ENCODE results near the gene PRELID1. TPM values are rescaled to one million over a fixed set of nuclear protein-coding genes. Genes with fewer than 3 reads are reported as not detected.
"Not testable (repeated sequence)": the region's sequence is repeated elsewhere in the genome, so short reads cannot be mapped to it uniquely, and the experiment has no call there.

PRELID1 gene
- total RNA-seq, 1 donor: 82.2 TPM

GRCh38 chr5:177339107-177339638 is 35.6 kb downstream of the PRELID1 start:
- Histone ChIP-seq H4K20me1 (ENCODE audit: insufficient read depth, low read length) (peaks cover 17% of the 10 kb centered on the region), H3K36me3 (ENCODE audit: insufficient read depth, low read length) (peaks cover 39% of the 10 kb centered on the region), H3K4me1 (ENCODE audit: insufficient read depth, low read length) (no peaks in the 10 kb centered on the region), H3K27ac (ENCODE audit: low read depth, low read length) (no peak overlapping the region), H3K27me3 (ENCODE audit: insufficient read depth, low read length) (no peaks in the 10 kb centered on the region), H3K4me3 (ENCODE audit: insufficient read depth, low read length) (no peak overlapping the region), H2AFZ (ENCODE audit: low read length) (no peak overlapping the region), H3K79me2 (ENCODE audit: insufficient read depth, low read length) (peaks cover 44% of the 10 kb centered on the region), H3K9me3 (ENCODE audit: low read depth, low read length) (no peaks in the 10 kb centered on the region), H3K4me2 (ENCODE audit: insufficient read depth, low read length) (no peak overlapping the region)
- peak; percentile 39 for DNase-seq (ENCODE audit: insufficient read length, low spot score, missing footprints)
- TF ChIP-seq, protein P1, sequence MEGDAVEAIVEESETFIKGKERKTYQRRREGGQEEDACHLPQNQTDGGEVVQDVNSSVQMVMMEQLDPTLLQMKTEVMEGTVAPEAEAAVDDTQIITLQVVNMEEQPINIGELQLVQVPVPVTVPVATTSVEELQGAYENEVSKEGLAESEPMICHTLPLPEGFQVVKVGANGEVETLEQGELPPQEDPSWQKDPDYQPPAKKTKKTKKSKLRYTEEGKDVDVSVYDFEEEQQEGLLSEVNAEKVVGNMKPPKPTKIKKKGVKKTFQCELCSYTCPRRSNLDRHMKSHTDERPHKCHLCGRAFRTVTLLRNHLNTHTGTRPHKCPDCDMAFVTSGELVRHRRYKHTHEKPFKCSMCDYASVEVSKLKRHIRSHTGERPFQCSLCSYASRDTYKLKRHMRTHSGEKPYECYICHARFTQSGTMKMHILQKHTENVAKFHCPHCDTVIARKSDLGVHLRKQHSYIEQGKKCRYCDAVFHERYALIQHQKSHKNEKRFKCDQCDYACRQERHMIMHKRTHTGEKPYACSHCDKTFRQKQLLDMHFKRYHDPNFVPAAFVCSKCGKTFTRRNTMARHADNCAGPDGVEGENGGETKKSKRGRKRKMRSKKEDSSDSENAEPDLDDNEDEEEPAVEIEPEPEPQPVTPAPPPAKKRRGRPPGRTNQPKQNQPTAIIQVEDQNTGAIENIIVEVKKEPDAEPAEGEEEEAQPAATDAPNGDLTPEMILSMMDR (IDR thresholded peaks at IDR 0.05; ENCODE audit: extremely low read depth, low read depth, low read length): no peak

DNA sequence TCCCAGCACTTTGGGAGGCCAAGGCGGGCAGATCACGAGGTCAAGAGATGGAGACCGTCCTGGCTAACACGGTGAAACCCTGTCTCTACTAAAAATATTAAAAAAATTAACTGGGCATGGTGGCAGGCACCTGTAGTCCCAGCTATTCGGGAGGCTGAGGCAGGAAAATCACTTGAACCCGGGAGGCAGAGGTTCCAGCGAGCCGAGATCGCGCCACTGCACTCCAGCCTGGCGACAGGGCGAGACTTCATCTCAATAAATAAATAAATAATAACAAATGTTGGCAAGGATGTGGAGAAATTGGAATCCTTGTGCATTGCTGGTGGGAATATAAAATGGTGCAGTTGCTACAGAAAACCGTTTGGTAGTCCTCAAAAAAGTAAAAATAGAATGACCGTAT is 39.4 kb downstream of the PRELID1 start:
- H4K20me1 ChIP-seq (ENCODE audit: insufficient read depth, low read length): peaks cover 18% of the 10 kb centered on the region
- not testable (repeated sequence) for DNase-seq (ENCODE audit: insufficient read length, low spot score, missing footprints); H2AFZ ChIP-seq (ENCODE audit: low read length); H3K4me1 ChIP-seq (ENCODE audit: insufficient read depth, low read length); H3K4me2 ChIP-seq (ENCODE audit: insufficient read depth, low read length); H3K4me3 ChIP-seq (ENCODE audit: insufficient read depth, low read length); H3K27ac ChIP-seq (ENCODE audit: low read depth, low read length); H3K27me3 ChIP-seq (ENCODE audit: insufficient read depth, low read length); H3K9me3 ChIP-seq (ENCODE audit: low read depth, low read length)
- peaks cover 79% of the 10 kb centered on the region for H3K79me2 ChIP-seq (ENCODE audit: insufficient read depth, low read length)
- peaks cover 12% of the 10 kb centered on the region for H3K36me3 ChIP-seq (ENCODE audit: insufficient read depth, low read length)

GRCh38 chr5:177343777-177344176 is 40.2 kb downstream of the PRELID1 start:
- TF ChIP-seq, protein P1 (IDR thresholded peaks at IDR 0.05; ENCODE audit: extremely low read depth, low read depth, low read length): no peak
- Histone ChIP-seq H2AFZ (ENCODE audit: low read length) (no peak overlapping the region), H3K27ac (ENCODE audit: low read depth, low read length) (no peak overlapping the region), H3K36me3 (ENCODE audit: insufficient read depth, low read length) (peaks cover 12% of the 10 kb centered on the region), H3K4me3 (ENCODE audit: insufficient read depth, low read length) (no peak overlapping the region), H3K4me2 (ENCODE audit: insufficient read depth, low read length) (no peak overlapping the region), H3K4me1 (ENCODE audit: insufficient read depth, low read length) (no peaks in the 10 kb centered on the region), H4K20me1 (ENCODE audit: insufficient read depth, low read length) (peaks cover 18% of the 10 kb centered on the region), H3K9me3 (ENCODE audit: low read depth, low read length) (no peaks in the 10 kb centered on the region), H3K27me3 (ENCODE audit: insufficient read depth, low read length) (no peaks in the 10 kb centered on the region), H3K79me2 (ENCODE audit: insufficient read depth, low read length) (peaks cover 79% of the 10 kb centered on the region)
- DNase-seq (ENCODE audit: insufficient read length, low spot score, missing footprints): no peak

DNA sequence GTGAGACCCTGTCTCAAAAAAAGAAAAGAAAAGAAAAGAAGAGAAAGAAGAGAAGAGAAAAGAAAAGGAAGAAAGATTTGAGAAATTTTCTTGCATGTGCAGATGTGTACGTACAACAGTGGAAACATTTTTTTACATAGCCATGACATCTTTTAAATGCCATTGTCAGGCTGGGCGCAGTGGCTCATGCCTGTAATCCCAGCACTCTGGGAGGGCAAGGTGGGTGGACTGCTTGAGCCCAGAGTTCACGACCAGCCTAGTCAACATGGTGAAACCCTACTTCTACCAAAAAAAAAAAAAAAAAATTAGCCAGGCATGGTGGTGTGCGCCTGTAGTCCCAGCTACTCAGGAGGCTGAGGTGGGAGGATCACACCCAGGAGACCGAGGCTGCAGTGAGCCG is 41.3 kb downstream of the PRELID1 start:
- Histone ChIP-seq H3K4me2 (ENCODE audit: insufficient read depth, low read length) (no peak overlapping the region), H3K36me3 (ENCODE audit: insufficient read depth, low read length) (peaks cover 14% of the 10 kb centered on the region), H3K27me3 (ENCODE audit: insufficient read depth, low read length) (no peaks in the 10 kb centered on the region), H3K9me3 (ENCODE audit: low read depth, low read length) (no peaks in the 10 kb centered on the region), H3K4me1 (ENCODE audit: insufficient read depth, low read length) (peaks cover 3% of the 10 kb centered on the region), H4K20me1 (ENCODE audit: insufficient read depth, low read length) (peaks cover 10% of the 10 kb centered on the region), H3K79me2 (ENCODE audit: insufficient read depth, low read length) (peaks cover 79% of the 10 kb centered on the region), H3K4me3 (ENCODE audit: insufficient read depth, low read length) (no peak overlapping the region), H3K27ac (ENCODE audit: low read depth, low read length) (no peak overlapping the region), H2AFZ (ENCODE audit: low read length) (no peak overlapping the region)
- DNase-seq (ENCODE audit: insufficient read length, low spot score, missing footprints): no peak
- TF ChIP-seq, protein P1 (IDR thresholded peaks at IDR 0.05; ENCODE audit: extremely low read depth, low read depth, low read length): no peak
